Stimulated activated CD4-positive, alpha-beta T cell treated with anti-CD3 and anti-CD28 coated beads, Interleukin-12 subunit alpha, Interleukin-12 subunit beta, amount 100 ng/mL, for 4 hours (primary cell): Measurements from ENCODE around the gene SLIT1.

ENCODE experiments used
- DNase-seq: peaks from one replicate; pipeline ENCODE4 v3.0.0-alpha.2; 2020

Gene SLIT1

DNA sequence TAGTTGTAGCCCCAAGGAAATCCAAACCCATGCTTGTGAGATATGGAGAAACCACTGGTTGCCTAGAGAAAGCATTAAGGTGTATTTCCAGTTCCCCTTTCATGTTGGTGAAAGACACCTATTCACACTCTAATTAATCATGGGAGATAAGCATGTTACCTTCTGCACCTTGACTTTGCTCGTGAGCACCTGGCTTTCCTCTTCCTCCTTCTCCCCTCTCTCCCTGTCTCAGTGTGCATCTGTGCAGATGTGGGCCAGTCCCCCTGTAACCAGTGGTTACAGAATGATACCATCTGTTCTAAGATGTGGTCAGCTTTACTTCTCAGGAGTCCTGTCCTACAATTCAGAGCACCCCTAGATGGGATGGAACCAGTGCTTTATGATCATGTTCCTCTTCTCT is 193.0 kb downstream of the SLIT1 start:
- no peak for DNase-seq

DNA sequence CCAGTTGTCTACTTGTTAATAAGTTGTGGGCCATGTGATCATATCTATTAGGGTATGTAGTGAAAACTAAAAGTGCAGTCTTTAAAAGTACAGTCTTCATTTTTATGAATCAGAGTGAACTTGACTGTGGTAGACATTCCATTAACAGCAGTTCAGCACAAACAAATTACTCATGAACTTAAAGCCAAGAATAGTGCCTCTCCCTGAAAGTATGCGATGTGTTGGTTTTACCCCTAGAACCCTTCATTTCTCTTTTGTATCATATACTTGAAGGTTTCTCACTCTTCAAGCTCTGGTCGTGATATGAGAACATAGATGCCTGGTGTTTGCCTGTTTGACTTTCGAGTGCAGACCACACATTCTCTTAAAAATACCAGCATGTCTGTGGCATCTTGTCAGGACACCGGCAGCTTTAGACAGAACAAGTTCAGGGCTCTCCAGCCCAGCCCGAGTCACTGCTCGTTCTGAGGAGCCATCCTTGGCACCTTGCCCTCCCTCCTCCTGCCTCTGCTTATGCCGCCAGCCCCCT is 194.4 kb downstream of the SLIT1 start:
- DNase-seq: no peak

DNA sequence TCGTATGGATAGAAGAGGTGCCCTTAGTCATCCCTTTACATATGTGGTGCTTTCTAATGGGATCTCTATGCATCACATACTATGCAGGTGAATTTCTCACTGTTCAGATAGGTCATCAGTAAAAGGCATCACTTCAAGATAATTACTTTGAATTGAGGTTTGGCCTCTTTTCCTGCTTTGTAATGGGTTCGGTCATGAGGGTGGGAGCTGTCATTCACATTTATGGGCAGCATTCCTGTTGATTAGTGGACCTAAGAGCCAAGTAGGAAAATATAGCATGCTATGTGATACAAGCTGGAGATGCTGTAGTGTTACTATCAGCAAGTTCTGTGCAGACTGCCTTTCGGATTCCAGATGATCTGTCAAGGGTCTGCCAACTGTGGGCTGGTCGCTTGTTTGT is 197.3 kb downstream of the SLIT1 start:
- no peak for DNase-seq

DNA sequence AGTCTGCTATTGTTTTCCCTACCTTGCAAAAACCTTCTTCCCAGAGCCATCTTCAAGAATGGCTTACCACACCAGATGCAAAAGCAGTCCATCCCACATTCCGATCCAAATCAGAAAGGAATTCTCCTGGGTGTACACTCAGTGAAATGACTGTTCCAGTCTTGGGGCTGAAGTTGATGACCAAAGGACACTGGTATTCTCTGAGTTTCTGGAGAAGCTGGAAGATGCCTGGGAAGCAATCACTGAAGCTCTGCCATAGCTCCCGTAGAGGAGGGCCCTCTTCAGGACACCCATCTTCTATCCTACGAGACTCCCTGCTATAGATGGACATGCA is 197.9 kb downstream of the SLIT1 start:
- no peak for DNase-seq

DNA sequence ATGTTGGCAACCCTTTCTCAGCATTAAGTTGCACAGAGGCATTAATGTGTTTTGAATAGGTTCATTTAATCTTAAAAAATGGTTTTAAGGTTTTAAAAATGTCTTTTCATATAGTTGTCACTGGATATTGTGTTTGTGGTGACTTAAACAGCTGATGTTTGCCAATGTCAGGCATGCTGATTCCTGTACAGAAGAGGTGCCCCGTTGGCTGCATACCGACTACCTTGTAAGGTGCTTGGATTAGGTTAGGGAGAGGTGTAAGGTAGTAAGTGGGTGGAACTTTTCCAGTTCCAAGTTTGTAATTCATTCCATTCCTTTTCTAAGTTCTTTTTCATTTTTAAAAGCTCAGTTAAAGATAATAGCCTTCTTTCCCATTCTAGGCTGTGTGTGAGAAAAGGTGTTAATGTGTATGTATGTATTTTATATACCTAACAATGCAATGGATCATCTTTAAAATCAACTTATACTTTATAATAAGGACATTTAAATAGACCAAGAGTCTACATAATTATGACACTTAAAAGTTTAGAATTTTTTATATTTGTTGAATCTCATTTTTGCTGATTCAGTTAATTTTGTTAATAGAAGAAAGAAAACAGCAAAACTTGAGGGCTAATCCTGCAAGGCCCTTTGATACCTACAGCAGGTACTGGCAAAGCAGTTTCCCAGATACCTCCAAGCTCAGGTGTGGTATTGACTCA is 198.5 kb downstream of the SLIT1 start:
- no peak for DNase-seq

DNA sequence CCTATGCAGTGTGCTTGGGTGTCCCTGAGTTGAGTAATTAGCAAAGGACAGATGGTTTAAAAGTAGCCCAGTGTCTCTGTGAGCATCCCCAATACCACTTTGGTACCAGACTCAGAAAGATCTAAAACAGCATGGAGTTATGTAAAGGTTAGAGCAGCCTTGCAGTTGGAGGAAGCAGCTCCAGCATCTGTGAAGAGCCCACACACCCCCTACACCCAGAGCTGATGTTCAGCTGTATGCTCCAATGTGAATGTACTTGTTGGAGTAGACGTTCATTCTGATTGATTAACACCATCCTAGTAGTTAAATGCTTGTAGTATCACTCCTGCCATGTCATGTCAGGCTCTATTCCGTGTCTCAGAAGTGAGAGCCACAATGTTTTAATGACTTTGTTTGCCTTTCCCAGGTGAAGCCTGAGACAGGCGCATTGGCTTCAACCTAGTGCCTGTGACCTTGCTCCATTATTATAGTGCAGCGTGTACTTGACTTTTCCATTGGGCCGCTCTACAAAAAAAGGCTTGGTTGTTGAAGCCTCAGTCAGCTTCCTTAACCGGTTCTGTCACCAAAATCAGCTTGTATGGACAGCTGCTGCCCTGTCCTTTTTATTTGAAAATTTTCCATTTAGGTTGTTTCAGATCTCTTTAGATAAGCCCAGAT is 199.4 kb downstream of the SLIT1 start:
- no peak for DNase-seq

DNA sequence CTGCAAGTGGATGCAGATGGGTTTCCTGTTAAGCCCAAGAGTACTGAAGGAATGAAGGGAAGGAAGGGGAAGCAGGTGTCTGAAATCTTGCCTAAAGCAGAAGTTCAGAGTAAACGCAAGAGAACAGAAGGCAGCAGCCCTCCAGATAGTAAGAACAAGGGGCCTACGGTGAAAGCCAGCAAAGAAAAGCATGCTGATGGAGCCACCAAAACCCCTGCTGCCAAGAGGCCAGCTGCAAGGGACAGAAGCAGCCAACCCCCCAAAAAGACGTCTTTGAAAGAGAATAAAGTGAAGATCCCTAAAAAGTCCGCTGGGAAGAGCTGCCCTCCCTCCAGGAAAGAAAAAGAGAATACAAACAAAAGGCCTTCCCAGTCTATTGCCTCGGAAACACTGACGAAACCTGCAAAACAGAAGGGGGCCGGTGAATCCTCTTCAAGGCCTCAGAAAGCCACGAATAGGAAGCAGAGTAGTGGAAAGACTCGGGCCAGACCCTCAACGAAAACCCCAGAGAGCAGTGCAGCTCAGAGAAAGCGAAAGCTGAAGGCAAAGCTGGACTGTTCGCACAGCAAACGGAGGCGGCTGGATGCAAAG is 201.1 kb downstream of the SLIT1 start:
- no peak for DNase-seq

DNA sequence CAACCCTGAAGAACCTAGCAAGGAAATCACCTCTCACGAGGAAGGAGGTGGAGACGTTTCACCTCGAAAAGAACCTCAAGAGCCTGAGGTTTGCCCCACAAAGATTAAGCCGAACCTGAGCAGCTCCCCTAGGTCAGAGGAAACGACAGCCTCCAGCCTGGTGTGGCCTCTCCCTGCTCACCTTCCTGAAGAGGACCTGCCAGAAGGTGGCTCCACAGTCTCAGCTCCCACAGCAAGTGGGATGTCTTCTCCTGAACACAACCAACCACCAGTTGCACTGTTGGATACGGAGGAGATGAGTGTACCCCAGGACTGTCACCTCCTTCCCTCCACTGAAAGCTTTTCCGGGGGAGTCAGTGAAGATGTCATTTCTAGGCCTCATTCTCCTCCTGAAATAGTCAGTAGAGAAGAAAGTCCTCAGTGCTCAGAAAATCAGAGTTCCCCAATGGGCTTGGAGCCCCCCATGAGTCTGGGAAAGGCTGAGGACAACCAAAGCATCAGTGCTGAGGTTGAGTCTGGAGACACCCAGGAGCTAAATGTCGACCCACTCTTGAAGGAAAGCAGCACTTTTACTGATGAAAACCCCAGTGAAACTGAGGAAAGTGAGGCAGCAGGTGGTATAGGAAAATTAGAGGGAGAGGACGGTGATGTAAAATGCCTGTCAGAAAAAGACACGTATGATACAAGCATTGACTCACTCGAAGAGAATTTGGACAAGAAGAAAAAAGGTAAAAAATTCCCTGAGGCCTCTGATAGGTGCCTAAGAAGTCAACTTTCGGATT is 203.4 kb downstream of the SLIT1 start:
- no peak for DNase-seq

DNA sequence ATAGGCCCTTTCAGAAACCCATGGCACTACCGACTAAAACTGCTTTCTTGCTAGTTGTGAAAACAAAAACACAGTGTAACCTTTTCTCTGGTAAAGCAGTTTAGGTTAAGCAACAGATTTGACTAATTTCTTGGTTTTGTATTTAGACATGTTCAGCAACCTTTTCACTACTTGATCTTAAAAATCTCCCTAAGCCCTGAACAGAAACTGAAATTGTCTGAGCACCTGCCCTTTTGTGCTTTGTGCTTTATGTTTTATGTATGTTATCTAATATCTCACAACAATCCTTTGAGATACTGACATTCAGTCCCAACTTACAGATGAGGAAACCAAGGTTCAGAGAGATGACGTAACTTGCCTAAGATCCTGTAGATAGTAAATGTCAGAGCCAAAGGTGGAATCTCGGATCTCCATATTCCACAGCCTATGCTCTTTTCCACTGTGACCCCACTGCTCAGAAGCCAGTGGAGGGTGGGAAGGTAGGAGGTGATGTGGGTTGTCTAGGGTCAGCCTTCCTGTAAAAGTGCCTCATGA is 207.1 kb downstream of the SLIT1 start:
- DNase-seq: no peak

DNA sequence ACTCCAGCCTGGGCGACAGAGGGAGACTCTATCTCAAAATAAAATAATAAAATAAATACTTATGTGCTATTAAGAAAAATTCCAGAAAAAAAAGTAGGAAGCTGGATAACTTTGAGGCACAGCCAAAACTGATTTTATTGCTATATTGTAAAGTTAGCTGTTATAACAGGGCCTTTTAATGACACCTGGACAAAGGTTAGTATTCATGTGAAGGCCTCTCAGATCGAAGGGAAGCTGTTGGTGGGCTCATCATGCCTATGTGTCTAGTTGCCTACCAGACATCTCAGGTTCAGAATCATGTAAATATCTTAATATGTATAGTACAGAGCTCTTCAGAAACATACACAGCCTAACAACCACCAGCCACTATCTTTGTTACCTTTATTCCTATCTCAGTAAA is 210.6 kb downstream of the SLIT1 start:
- DNase-seq: no peak

DNA sequence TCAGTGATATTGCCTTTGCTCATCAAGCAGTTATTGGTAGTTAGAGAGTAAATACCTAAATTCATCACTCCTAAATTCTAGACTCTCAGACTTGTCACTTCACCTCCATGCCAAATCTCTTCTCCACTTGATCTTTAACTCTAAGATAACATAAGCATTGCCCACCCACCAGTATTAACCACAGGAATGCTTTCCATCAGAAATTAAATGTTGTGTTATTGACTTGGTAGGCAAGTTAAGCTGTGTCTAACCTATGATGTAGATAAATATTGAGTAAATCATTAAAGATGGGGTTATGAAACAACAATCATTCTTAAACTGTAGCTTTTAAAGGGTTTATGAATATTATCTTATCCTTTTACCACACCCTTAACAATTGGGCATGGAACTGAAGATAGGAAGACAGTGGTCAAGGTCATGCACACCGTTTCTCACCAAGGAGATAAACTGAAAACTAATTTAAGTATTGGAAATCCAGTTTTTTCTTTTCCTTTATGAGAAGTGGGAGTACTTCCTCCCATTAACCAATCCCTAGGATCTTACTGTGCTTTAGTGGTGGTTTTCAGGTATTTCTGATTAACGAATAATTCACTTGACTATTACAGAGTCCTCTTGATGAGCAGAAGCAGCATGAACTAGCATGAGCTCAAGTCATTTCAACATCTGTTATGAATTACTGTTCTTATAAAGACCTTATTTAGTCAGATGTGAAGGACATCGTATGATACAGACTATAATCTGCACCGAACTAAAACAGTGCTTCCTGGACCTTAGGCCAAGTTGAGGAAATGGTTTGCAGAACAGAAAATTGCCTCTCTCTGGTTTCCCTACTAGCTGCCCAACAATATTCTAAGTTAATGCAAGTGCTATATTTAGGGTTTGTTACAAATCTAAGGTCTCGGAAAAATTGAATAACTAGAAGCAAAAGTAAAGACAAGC is 211.7 kb downstream of the SLIT1 start:
- DNase-seq: no peak

DNA sequence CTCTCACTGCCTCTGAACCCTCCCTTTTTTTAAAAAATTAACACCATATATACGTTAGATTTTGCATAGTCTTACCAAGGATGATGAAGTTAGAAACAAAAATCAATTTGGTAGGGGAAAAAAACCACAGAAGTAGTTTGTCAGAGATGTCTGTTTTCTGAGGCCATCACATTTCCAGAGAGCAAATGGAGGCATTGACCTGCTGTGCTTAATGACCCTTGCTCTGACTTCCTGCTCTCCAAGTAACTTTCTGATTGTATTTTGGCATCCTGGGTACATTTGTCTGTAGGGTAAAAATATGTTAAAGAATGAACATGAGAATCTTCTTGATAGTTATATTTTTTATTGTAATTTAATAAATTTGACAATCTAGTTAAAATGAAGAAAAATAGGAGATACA is 213.5 kb downstream of the SLIT1 start:
- DNase-seq: no peak

DNA sequence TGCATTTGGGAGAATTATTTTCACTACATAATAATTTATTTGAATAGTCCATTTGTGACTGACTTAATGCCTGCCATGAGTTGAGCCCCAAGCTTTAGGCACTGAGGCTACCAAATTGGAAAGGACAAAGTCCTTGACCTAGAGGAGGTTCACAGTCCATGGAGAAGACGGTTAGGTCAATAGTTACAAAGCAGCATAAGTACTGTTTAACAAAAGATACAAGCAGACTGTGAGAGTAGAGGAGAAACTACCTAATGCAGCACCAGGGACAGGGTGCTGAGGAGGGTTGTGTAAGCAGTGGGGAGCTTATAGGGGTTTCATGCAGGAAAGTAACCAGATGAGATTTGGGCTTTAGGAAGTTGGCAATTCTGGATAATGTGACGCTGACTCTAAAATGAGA is 214.4 kb downstream of the SLIT1 start:
- DNase-seq: no peak

DNA sequence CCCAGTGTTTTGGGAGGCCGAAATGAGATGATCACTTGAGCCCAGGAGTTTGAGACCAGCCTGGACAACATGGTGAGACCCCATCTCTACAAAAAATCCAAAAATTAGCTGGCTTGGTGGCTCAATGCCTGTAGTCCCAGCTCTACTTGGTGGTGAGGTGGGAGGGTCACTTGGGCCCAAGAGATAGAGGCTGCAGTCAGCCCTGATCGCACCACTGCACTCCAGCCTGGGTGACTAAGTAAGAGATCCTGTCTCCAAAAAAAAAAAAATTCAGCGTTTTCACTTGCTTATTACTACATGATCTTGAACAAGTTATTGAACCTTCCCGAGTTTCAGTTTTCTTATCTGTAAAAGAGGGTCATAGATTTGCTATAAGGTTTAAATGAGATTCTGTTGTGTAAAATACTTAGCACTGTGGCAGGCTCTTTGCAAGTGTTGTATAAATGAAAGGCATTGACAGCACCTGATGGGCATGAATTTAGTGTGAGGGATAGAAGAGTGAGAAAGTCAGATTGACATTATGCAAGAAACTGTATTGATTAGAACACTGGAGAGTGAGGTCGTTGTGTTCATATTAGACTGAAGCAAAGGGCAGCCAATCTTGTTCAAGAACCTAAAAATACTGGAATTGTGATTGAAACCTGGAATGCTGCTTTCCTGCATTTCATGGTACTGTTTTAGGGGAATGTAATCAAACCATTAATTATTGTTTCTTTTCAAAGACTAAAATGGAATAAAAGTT is 216.9 kb downstream of the SLIT1 start:
- DNase-seq: no peak

DNA sequence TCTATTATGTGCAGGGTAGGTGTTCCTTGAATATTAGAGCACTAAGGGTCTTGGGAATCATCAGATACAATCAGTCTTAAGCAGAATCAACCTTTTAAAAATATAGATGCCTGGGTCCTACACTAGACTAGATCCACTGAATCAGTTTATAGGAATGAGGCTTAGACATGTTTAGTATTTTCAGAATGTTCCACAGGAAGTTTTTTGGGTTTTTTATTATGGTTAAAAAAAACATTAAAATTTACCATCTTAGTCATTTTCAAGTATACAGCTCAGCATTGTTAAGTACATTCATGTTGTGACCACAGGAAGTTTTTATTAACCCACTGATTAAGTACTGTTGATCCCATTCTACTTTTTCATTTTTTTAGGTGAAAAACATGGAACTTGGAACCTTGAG is 217.9 kb downstream of the SLIT1 start:
- DNase-seq: no peak

DNA sequence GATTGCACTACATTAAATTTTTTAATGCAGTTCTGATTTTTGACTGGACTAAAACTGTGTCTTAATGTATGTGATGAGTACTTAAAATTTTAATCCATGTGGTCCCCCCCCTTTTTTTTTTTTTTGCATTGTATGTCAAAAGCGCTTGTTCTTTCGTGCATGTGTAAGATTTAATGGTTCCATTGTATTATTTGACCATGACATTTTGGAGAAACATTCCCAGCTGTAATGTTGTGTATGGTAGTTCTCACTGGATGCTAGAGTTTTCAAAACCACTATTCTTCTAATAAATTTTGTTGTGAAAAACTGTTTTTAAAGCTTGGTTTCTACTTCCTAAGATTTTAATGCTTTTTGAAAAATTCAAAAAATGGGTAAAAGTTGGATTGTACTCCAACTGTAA is 221.6 kb downstream of the SLIT1 start:
- no peak for DNase-seq

DNA sequence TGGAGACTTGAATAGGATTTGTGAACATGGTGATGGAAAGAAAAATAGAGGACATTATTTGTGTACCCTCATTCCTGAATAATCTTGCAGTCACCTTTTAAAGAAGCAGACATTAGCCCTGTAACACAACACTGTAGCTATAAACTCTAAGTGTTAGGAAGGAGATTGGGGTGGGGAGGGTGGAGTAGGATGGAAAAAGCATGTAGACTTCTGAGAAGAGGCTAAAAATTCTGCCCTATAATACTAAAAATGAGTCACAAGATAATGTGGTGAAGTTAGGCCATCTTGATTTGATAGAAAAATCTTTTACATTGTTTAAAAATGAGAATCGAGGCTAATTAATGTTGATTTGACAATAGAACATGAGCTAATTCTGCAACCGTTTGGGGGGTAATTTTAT is 224.9 kb downstream of the SLIT1 start:
- DNase-seq: no peak

DNA sequence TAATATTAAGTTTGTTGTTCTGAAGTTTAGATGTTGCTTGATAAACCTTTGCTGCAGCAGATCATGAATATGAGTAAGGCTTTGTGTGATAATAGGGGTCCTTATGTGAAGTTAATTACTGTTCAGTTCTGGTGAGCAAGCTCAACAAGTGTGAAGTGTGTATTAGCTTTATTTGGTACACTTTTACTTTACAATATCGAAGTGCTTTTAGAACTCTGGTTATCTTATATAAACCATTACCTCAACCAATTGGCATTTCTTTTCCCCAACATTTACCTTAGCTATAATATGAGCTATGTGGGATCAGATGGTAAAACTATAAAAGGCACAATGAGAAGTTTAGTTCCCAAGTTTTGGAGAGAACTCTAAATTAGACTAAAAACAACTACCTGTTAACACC is 226.0 kb downstream of the SLIT1 start:
- no peak for DNase-seq

DNA sequence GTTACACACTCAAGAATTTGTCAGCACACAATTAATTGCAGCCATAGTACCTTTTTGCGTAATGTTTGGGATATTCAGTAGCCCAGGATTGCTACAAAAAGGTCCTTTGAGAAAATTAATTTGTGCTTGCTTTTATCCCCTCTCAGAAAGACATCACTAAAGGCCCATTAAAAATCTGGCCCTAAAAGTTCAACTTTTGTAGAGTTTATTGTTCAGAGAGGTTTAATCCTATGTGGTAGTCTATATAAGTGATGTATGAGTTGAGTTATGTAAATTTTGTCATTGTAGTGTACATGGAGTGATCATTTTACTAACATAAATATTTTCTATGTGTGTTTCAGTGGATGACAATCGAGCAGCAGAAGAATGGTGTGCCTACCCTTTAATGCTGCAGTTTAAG is 227.7 kb downstream of the SLIT1 start:
- no peak for DNase-seq

DNA sequence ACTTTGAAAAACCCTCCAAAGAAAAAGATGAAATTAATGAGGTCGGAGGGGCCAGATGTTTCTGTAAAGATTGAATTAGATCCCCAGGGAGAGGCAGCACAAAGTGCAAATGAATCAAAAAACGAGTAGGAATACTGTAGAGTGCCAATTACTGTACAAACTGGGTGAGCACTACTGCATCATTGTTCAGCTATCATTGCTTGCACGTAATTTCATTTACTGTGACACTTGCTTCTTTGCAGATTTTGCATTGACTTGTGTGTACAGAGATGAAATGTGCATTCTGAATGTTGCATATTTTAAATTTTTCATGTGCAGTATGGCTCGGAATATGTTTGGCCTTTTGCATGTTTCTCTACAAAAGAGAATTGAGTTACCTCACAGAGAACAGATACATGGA is 230.0 kb downstream of the SLIT1 start:
- no peak for DNase-seq

DNA sequence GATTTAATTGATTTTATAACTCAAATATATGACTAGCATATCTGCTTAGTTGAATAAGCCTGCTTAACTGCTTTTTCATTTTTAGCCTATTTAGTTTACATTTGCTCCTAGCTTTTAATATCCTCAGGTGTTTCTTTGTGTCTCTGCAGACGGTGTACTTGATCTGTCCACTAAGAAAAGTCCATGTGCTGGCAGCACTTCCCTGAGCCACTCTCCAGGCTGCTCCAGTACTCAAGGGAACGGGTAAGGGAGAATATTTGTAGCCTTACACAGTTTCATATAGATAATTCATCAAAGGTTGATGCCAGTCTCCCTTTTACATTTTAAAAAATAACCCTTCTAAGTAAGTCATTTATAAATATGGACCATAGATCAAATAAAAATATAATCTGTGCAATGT is 233.8 kb downstream of the SLIT1 start:
- no peak for DNase-seq
